ENCODE data around the gene CDK13.
A peak's percentile ranks its signal among the peaks of the same experiment; 100 is the strongest.

The CDK13 gene

GRCh38 chr7:39952374-39952773 is 2.3 kb downstream of the CDK13 start:
- H3K27ac ChIP-seq (ENCODE audit: extremely low read depth, low read depth, low read length), result peak overlapping the region; percentile 99; the same call in 1 of the 2 replicates
- peaks cover 0 to 6% of the 10 kb centered on the region in 2 experiments; a peak in 1 of 3 replicates for H3K36me3 ChIP-seq (ENCODE audit: control insufficient read depth in 2 of 2, insufficient read depth in 1 of 2, low read length in 2 of 2)
- no peaks in the 10 kb centered on the region for H3K9me3 ChIP-seq (ENCODE audit: control insufficient read depth, insufficient read depth, low read depth, low read length)
- POLR2A ChIA-PET, result no interaction called here
- peak overlapping the region; percentile 99 for H3K4me3 ChIP-seq (ENCODE audit: low read depth, low read length)
- no peak for TF ChIP-seq GLIS1 (tag by site-specific recombination; IDR thresholded peaks at IDR 0.05)
- TF ChIP-seq ZNF664 (tag by site-specific recombination; IDR thresholded peaks at IDR 0.05), result no peak
- TF ChIP-seq ZNF776 (tag by site-specific recombination; IDR thresholded peaks at IDR 0.05; ENCODE audit: borderline replicate concordance), result no peak
- no peak for TF ChIP-seq ZBTB49 (tag by site-specific recombination; IDR thresholded peaks at IDR 0.05; ENCODE audit: low read depth)
- CTCF ChIA-PET, result interaction anchor here (0.6 to 0.9 kb wide), 4 partner anchors 21 to 95 kb away, joined by 3 to 4 read pairs (median 3); no protein-coding TSS in a partner anchor
- H3K4me1 ChIP-seq (ENCODE audit: control insufficient read depth, insufficient read depth, low read length), result peaks cover 5% of the 10 kb centered on the region; the same call in 1 of the 2 replicates

- POLR2A ChIA-PET, result no interaction called here
- CTCF ChIA-PET, result interaction anchor here (0.8 kb wide), 1 partner anchor 32 kb away, joined by 3 read pairs; no protein-coding TSS in a partner anchor
- Histone ChIP-seq H3K4me1 (ENCODE audit: control insufficient read depth, insufficient read depth, low read length) (peaks cover 5% of the 10 kb centered on the region; the same call in 1 of the 2 replicates), H3K4me3 (ENCODE audit: low read depth, low read length) (peak overlapping the region; percentile 99), H3K36me3 (ENCODE audit: control insufficient read depth in 2 of 2, insufficient read depth in 1 of 2, low read length in 2 of 2) (peaks cover 0 to 6% of the 10 kb centered on the region in 2 experiments; a peak in 1 of 3 replicates), H3K27ac (ENCODE audit: extremely low read depth, low read depth, low read length) (no peak overlapping the region), H3K9me3 (ENCODE audit: control insufficient read depth, insufficient read depth, low read depth, low read length) (no peaks in the 10 kb centered on the region)
- TF ChIP-seq ZNF558 (tag by site-specific recombination; IDR thresholded peaks at IDR 0.05) (no peak), ZNF138 (tag by site-specific recombination; IDR thresholded peaks at IDR 0.05; ENCODE audit: borderline replicate concordance) (no peak), ZNF561 (tag by site-specific recombination; IDR thresholded peaks at IDR 0.05; ENCODE audit: borderline replicate concordance) (no peak), BCL11A (tag by site-specific recombination; IDR thresholded peaks at IDR 0.05; ENCODE audit: low read depth) (no peak), ZBTB7A (tag by site-specific recombination; IDR thresholded peaks at IDR 0.05; ENCODE audit: low read depth) (no peak), ZNF366 (tag by site-specific recombination; conservative IDR thresholded peaks at IDR 0.05) (no peak), ZNF2 (tag by site-specific recombination; IDR thresholded peaks at IDR 0.05) (no peak)
Observed at GRCh38 chr7:39952803-39953202, 2.7 kb downstream of the CDK13 start.

- Histone ChIP-seq H3K9me3 (ENCODE audit: control insufficient read depth, insufficient read depth, low read depth, low read length) (no peaks in the 10 kb centered on the region), H3K36me3 (ENCODE audit: control insufficient read depth in 2 of 2, insufficient read depth in 1 of 2, low read length in 2 of 2) (peaks cover 4 to 6% of the 10 kb centered on the region in 2 experiments; a peak in 2 of 3 replicates), H3K4me3 (ENCODE audit: low read depth, low read length) (no peak overlapping the region), H3K4me1 (ENCODE audit: control insufficient read depth, insufficient read depth, low read length) (peaks cover 13% of the 10 kb centered on the region), H3K27ac (ENCODE audit: extremely low read depth, low read depth, low read length) (no peak overlapping the region)
- ChIA-PET CTCF (no interaction called here), POLR2A (no interaction called here)
- TF ChIP-seq SCRT2 (tag by site-specific recombination; IDR thresholded peaks at IDR 0.05) (peak; percentile 28; the same call in 1 of the 2 replicates), IKZF3 (tag by site-specific recombination; IDR thresholded peaks at IDR 0.05) (no peak)
Observed at GRCh38 chr7:39954694-39955093, 4.6 kb downstream of the CDK13 start.

DNA sequence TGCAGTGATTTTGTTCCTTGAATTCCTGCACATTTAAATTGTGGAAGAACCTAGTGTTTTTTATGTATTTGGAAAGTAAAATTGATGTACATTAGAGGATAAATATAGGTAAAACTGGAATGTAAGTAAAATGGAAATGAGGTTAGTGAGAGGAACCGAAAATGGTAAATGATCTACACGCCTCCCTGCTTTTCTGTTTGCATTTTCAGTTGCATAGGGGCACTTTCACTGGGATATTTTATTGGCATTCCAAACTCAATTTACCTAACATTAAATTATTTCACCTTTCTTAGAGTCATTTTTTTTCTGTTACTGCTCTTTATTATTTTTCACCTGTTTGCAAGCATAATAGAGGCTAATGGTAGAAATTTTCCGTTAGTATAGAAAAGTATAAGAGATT is 8.0 kb downstream of the CDK13 start:
- Histone ChIP-seq H3K4me1 (ENCODE audit: control insufficient read depth, insufficient read depth, low read length) (peaks cover 13% of the 10 kb centered on the region), H3K9me3 (ENCODE audit: control insufficient read depth, insufficient read depth, low read depth, low read length) (no peaks in the 10 kb centered on the region), H3K27ac (ENCODE audit: extremely low read depth, low read depth, low read length) (no peak overlapping the region), H3K36me3 (ENCODE audit: control insufficient read depth in 2 of 2, insufficient read depth in 1 of 2, low read length in 2 of 2) (peaks cover 0 to 4% of the 10 kb centered on the region in 2 experiments; a peak in 1 of 3 replicates), H3K4me3 (ENCODE audit: low read depth, low read length) (no peak overlapping the region)
- ChIA-PET POLR2A (no interaction called here), CTCF (interaction anchor here (0.5 to 1.8 kb wide), 5 partner anchors 20 to 99 kb away, joined by 3 to 6 read pairs (median 5); no protein-coding TSS in a partner anchor)
- TF ChIP-seq ZNF391 (tag by site-specific recombination; IDR thresholded peaks at IDR 0.05; ENCODE audit: borderline replicate concordance, low read depth) (no peak), PRDM1 (tag by site-specific recombination; IDR thresholded peaks at IDR 0.05) (peak; percentile 74)
